Renal cortical epithelial cell (primary cell): ENCODE data around the gene VTN. TPM values are rescaled to one million over a fixed set of nuclear protein-coding genes. Genes with fewer than 3 reads are reported as not detected.

Source experiments
- DNase-seq: peaks from one replicate; pipeline ENCODE4 v3.0.0-alpha.2; 2011; ENCODE audit warnings: low read depth
- total RNA-seq: library from RNA; depleted of rRNA; stranded (reverse); fragments of >200 nt; gene quantifications from 2 replicates; pipeline ENCODE4 v1.2.3, GENCODE V29; 2014

VTN gene
- total RNA-seq, 1 donor from 2014 or later: not detected

- no peak for DNase-seq
Observed at GRCh38 chr17:28368915-28369683, 1.0 kb downstream of the VTN start.

DNA sequence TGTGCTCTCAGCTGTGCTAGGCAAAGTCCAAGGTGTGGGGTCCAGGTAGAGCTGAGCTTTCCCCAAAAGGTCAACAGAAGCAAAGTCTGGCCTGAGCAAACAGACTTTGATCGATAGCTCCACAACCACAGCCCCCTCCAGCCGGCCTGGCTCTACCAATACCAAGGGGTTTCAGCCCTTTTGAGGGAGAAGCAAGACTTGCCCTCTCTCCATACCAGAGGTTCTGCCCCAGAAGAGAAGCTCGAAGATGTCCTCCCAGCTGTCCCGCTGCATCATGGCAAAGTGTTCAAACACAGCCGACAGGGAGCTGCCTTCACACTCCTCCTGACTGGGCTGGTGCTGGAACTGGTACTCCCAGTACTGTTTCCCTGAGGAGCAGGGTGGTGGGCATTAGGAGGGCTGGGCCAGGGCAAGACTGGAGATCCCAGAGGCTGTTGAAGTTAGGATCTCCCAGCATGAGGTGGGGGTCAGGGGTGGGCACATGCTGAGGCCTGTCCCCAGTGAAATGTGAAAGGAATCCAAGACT, 1.7 kb downstream of the VTN start:
- DNase-seq: no peak

GRCh38 chr17:28367641-28368305, 2.3 kb downstream of the VTN start:
- no peak for DNase-seq

- no peak for DNase-seq
Observed at GRCh38 chr17:28366605-28367004, 3.5 kb downstream of the VTN start.

GRCh38 chr17:28365487-28365886, 4.6 kb downstream of the VTN start:
- DNase-seq: no peak

DNA sequence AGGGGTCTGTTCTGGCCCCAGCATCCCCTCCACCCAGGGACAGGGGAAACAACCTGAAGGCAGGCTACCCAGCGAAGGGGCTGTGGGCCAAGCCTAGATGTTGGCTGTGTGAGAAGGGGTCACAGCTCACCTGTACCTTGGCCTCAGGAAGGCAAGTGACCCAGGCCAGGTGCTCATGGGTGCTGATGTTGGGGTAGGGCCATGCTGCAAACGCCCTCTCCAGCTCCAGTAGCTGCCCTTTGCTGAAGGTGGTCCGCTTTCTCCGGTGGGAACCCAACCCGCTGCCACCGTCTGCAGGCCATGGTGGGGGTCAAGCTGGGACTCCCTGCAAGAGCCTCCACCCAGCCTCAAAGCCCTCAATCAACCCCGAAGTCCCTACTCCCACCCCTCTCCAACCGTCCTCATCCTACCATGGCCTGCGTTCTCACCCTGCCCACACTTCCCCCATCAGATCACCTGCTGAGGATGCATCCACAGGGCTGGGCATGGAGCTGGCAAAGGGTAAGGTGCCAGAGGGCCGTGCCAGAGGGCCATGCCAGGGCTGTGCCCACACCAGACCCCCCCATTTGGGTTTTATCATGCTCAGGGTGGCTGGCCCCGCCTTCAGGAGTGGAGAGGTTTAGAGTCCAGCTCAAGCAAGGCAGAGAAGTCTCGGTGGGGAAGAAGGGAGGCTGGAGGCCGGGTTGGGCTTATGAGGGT, 5.3 kb downstream of the VTN start, which contains the start of gene SEBOX:
Gene SEBOX (minus strand): TSS at position 535 of the 699 bp plus-strand sequence. CDS start 48 bp downstream, at position 487.
- DNase-seq: no peak

DNA sequence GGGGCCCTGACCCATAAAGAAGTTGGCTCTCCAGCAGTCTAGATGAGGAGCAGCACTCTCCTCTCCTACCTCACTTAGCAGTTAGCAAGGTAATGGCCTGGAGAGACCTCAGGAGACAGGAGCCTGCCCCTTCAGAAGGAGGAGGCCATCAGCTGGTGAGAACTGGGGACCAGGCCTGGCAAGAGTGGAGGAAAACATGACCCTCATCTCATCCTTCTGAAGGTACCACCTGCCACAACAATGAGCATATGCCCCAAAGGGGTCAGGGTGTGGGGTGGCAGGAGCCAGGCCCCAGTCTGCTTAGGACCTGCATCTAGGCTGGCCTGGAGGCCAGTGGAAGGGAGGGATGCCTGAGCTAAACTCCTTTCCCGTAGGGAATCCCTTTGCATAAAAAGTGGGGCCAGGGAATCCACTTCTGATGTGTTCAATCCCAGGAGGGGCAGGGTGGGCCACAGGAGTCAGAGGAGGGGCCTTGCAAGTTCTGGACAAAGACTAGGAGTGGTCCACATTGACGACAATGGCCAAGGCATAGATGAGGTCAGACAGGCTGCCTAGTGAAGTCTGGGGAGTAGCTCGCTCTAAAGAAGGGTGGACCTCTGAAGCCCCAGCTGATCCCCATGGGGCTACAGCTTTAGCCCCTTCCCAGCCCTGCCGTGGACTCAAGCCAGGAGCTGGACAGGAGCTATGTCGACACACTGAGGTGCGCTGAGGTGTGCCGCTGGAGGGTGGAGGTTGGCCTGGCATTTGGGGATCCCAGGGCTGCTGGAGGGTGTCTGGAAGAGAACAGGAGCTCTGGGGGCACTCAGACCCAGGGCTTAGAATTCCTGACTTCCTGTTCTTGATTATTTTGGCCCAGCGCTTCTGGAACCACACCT, 6.1 kb downstream of the VTN start:
- DNase-seq: no peak

DNA sequence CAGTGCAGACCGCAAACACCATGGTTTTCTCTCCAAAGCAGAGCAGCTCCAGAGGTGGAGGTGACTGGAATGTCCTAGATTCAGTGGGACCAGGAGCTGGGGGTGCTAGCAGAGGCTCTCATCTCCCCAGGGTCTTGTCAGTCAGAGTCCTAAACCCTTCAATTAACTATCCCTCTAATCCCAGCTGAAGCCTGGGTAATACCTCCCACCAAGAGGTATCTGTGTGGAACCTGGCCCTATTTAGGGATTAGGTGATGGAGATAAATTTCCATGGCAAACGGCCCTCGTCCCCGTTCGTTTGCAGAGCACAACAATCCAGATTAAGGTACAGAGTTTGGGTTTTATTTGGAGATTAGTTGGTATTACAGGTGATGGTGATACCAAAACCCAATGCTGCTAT, 6.9 kb downstream of the VTN start:
- DNase-seq: no peak

DNA sequence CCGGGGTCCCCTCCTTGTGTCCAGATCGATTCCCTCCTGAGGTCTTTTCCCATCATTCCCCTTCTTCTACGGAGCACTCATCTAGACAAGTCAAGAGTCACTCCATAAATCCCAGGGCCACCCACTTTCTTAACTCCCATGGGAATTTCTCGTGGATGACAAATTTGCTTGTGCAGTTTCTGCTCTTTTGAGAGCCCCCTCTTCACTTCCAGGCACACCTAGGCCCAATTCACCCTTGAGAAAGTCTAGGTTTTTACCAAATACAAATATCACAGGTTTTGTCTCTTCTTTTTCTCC, 12.3 kb downstream of the VTN start:
- no peak for DNase-seq

DNA sequence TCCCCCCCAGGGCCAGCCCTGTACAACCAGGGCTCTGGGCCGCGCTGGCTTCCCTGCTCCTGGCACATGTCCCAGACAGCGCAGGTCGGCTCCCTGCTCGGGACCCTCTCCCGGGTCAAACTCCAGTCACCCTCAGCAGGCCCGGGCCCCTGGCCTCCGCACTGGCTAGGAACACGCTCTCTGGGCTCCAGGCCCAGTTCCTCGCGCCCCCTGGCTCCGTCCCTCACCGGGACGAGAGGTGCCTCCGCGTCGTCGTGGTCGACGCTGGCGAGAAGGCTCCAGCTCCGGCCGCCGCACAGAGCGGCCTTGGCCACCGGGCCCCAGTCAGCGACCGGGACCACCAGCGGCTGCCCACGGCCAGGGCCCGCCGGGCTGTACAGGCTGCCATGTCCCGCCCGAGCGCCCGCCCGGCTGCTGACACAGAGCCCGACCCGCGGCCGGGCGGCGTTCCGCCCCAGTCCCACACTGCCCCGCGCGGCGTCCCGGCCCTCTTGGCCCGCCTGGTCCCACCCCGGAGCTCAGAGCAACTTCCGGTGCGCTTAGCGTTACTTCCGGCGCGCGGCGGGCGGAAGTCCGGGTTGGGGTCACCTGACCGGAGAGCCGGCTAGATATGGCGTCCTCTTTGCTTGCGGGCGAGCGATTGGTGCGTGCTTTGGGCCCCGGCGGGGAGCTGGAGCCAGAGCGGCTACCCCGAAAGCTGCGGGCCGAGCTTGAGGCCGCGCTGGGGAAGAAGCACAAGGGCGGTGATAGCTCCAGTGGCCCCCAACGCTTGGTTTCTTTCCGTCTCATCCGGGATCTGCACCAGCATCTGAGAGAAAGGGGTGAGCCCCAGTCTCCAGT, 12.8 kb downstream of the VTN start, which contains the start of gene POLDIP2:
Gene POLDIP2 (minus strand): TSS at position 467 of the 840 bp plus-strand sequence. CDS start 79 bp downstream, at position 388.
- peak; percentile 76 for DNase-seq

- no peak for DNase-seq
Observed at GRCh38 chr17:28350271-28350670, 19.8 kb downstream of the VTN start.

GRCh38 chr17:28348979-28349378, 21.1 kb downstream of the VTN start:
- DNase-seq: no peak

DNA sequence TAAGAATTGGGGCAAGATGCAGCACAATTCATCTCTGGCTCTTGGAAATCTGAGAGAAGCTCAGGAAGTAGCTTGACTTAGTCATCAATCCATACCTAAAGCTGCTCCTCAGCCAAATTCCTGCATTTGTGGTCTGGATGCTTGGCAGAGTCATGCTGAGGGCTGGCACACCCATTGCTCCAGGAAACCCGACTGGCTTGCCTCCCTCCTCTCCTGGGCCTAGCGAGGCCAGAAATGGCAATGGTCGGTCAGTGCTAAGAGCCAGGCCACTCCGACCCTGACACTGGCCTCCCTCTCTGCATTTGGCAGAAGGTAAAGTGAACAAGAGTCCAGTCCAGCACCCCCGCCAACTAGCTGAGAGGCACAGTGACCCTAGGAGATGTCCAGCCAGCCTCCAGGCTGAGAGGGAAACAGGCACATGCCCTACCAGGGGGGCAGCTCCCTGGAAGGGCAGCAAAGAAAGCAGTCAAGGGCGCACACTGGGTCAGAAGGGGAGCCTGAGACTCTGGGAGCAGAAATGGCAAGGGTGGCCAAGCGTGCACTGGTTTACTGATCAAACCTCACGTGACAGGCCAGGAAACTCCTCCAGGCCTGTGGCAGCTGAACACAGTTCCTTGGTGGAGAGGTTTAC, 22.7 kb downstream of the VTN start:
- DNase-seq: peak; percentile 96

DNA sequence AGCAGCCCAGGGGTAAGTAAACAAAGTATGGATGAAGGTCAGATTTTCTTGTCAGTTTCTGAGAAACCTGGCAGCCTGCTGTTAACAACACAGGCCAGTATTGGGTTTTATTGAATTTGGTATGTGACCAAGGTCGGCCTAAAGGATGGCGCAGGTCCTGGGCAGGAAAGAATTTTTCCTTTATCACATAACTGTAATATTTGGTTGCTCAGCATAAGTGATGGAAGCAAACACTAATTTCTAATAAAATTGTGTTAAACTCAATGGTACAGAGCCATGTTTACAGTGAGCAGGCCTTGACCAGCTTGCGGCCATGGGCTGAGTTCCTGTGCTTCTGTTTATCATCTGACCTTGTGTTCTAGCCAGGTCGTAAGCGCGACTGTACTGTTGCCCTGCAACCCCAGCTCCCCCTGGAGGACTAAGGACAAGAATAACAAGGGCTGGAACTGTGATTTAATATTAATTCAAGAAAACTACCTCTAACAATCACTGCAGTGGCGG, 23.3 kb downstream of the VTN start:
- no peak for DNase-seq

DNA sequence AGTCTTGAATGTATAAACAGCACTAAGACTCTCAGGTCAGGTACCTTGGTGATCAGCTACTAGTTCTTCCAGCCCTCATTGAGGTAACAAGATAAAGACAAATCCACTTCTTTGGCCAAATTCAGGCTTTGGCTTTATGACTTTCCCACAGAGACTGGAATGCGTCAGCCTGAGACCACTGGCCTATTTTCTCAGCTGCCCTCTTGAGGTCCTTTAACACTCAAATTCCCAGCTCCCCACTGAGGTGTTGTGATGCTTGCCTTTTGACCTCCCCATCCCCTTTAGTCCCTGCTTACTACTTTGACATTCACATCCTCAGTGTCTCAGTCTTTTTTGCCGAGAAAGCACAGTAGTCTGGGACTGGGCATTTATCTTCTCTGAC, 23.9 kb downstream of the VTN start:
- no peak for DNase-seq

DNA sequence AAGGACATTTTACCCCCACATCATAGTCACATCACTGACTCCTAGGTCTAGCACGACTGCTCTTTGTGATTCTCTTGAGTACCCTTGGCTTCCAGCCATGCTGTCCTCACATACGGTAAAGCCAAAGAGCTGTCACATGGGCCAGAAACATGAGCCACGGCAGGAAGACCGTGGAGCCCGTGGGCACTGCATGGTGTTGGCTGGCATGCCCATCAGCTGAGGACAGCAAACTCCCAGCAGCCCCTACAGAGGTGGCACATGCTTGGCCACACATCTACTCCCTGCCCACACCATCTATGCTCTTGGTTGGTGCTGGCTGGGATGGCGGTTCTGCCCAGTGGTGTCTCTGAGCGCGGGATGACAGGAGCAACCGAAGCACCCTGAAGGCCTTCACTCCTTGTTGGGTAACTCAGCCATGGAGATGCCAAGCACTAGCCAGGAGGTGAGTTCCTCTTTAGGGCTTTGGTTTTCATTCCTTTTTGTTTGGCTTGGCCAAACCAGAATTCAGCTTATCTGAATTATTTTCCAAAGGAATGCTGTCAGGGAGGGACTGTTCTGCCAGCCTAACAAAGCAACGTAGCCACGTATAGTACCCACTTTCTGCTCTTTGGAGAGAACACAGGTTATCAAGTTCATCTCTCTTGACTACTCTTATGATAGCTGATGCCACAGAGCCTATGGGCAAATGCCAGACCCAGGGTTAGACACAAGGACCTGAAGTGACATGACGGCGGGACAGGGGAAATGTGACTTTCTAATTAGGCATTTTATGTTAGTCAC, 24.5 kb downstream of the VTN start:
- DNase-seq: peak; percentile 44

DNA sequence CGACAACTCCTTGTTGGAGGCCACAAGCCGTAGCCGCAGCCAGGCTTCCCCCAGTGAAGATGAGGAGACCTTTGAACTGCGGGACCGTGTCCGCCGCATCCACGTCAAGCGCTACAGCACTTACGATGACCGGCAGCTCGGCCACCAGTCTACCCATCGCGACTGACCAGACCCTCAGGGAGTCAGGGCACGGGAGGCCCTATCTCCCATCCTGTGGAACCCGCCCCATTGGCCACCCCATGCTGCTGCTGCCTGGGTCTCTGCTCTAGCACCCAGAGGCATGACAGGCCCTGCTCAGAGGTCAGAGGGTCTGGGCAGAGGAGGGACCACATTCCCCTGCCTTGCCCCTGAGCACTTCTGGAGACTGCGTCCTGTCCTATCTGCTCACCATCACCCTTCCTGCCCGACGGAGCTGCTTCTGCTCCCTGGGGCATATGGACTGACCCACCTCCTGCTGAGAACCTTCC, 25.6 kb downstream of the VTN start:
- no peak for DNase-seq

GRCh38 chr17:28344011-28344410, 26.1 kb downstream of the VTN start:
- DNase-seq: no peak

DNA sequence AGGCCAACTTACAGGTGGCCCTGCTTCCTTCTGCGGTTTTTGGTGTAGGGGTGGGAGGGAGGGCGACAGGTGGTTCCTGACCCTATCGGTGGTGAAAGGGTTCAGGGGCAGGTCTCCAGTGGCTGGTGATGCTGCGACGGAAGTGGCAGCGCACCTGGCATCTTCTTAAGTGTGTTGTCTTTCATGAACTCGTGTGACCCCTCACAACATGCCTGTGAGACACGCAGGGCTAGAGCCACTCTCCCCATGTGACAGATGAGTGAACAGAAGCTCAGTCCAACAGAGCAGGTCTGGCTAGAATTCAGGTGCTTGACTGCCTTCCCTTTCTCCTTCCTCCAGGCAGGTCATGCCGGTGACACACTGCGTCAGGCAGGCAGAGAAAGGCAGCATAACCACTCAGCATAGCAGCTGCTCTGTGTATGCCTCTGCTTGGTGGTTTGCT, 26.6 kb downstream of the VTN start:
- no peak for DNase-seq
